Inflammatory macrophage (primary cell): ENCODE results near the gene PRKN.

Experiments
- DNase-seq, 2 donors: peaks; one replicate each; pipeline ENCODE4 v3.0.0-alpha.2; 2020 to 2022

Gene PRKN

DNA sequence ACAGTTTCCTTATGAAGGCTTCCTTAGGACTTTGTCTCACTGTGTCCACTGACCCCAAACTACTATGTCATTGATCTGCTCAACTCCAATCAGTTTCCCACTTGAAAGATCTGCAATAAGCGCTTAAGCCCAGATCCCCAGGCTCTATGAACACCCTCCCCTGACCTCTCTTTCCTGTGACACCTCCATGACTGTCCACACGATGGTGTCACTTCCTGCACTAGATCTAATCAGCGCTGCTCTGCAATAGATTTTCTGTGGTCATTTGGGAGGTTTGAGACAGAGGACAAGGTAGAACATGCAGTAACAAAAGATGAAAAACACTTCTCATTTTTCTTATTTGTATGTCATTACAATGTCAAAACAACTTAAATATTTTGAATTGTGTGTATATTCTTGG lies 1149.1 kb downstream of the PRKN start:
- DNase-seq = no peak

DNA sequence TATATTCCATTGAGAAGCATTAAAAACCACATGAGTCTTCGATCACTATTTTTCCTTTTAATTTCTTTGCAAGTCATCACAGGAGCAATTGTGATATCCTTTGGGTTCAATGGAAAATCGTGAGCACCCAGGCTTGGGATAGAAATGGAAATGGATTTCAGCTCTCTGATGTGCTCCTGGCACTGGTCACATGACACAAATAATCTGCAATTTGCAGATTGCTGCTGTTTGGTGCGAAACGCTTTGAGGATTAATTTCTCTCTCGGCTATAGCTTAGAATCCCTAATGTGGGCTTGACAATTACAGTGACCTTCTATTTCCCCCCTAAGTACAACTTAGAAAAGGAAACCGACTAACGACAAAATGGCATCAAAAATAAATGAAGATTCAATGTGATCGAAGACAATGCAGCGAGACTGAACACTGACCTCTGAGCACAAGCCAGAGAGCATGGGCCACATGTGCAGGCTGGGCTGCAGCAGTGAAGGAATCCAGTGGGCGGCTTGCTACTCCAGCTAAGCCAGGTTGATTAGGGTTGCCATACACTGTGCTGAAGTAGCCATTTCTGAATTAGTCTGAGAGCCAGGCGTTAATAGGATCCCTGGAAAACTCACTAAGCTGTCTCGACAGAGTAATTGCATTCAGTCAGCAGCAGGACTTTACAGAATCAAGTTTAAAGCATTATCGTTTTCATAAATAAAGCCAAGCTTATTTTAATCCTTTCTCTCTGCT lies 1151.9 kb downstream of the PRKN start:
- DNase-seq = no peak

DNA sequence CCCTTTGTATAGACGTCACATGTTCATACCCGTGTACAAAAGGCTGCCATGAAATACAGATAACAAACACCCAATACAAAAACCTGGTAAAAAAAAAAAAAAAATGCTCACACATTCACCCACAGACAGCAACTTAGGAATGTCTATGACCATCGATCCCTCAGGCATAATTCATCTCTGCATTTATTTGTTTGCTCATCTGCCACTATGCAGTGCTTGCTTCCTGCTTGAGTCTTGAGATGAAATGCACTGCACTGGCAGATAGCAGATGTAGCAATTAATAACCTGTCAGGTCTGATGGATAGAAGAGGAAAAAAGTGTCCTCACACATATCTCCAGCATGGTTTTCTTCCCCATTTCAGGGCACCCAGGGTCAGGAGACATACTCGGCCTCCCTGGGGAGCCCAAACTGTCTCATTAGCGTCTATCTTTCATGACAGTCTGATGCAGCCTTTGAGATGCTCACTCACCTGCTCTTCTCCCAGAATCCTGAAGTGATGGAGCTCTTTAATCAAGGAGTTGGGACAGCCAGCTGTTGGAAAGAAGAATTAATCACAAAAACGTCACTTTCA lies 1158.6 kb downstream of the PRKN start:
- no peak for DNase-seq

DNA sequence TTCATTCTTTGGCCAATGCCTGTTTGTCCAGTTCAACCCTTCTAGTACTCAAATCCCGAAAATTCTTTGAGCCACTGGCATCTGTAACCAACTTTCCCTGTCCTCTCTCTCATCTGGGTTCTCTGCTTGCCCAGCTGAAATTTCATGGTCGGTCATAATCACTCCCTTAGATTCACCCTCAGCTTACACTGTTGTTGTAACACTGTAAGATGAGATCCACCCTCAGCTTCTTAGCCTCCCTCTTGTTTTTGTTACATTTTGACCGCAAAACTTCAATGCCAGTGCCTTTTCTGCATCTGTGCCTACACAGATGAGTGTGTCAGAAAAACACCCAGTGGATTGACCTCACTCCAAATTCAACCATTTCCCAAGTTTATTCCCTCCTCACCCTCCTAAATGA lies 1162.6 kb downstream of the PRKN start:
- DNase-seq = no peak

DNA sequence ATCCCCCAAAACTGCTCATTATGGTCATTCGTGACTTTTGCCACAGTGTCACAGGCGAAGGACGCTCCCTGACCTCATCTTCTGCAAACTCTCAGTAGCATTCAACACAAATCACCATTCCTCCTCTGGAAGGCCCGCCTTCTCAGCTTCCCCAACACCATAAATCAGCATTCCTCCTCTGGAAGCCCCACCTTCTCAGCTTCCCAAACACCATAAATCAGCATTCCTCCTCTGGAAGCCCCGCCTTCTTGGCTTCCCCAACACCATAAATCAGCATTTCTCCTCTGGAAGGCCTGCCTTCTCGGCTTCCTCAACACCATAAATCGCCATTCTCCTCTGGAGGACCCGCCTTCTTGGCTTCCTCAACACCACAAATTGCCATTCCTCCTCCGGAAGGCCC lies 1165.7 kb downstream of the PRKN start:
- DNase-seq = no peak

DNA sequence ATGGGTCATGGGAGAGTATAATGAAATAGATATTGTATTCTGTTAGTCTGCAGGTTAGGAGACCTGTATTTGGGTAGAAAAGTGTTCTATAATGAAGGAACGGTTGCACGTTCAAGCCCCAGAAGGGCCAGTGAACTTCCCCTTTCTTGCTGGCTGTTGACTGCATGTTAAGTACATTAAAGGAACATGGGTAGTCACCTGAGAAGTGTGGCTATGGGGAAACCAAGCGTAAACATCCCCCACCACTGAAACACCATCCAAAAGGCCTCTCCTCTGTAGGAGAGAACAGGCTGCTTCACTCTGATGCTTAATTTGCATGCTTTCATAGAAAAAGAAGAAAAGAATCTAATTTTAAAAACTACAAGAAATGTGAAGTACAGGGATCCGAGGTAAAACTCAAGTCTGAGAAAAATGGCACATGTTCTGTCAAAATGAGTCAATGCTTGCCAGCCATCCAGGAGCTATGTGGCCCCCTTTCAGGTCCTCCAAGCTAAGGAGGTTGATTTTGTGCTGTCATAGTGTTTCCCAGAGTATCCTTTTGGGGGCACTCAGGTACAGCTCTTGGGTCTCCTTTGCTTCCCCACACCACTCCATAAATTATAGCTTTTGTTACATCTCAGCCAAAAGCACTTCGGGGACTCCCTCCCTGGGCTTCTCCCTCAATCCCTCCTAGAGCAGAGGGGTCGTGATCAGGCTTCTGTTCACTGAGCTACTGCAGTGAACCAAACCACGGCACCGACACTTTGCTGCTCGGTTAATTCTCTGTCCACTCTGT lies 1170.0 kb downstream of the PRKN start:
- no peak for DNase-seq

DNA sequence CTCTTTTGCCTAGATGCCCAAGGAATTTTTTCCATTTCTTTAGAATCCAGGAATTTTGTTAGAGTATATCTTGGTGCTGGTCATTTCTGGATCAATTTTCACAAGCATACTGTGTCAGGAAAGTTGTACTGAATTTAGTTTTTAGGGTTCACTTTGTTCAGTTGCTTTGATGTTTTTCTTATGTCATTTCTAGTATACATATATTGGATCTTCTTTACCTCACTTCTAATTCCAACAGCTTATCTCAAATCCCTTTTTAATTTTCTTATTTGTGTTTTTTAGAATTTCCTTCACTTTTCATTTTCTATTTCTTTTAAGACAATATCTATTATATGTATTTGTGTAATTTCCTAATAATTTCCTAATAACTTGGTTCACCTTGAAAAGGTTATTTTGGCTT lies 1172.7 kb downstream of the PRKN start:
- no peak for DNase-seq

DNA sequence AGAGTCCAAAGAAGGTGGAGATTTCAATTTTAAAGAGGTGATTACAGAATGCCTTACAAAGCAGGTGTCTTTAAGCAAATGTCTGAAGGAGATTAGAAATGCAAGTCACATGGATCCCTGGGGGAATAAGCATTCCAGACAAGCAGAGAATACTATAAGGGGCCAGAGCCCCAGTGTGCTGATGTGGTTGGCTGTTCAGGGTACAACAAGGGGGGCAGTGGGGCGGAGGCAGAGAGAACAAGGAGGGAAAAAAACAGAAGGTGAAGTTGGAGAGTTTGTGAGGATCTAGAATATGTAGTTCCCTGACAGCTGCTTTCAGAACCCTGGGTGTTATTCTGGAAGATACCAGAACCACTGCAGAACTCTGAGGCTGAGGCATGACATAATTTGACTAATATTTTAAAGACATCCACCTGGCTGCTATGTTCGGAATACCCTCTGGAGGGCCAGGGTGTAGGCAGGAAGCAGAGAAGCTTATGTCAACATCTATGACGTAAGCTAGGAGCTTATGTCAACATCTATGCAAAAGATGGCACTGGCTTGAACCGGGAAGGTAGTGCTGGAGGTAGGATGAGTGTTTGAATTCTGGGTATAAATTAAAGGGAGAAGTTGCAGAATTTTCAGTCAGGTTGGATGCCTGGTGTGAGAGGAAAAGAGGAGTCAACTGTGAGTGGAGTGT lies 1177.5 kb downstream of the PRKN start:
- no peak for DNase-seq

DNA sequence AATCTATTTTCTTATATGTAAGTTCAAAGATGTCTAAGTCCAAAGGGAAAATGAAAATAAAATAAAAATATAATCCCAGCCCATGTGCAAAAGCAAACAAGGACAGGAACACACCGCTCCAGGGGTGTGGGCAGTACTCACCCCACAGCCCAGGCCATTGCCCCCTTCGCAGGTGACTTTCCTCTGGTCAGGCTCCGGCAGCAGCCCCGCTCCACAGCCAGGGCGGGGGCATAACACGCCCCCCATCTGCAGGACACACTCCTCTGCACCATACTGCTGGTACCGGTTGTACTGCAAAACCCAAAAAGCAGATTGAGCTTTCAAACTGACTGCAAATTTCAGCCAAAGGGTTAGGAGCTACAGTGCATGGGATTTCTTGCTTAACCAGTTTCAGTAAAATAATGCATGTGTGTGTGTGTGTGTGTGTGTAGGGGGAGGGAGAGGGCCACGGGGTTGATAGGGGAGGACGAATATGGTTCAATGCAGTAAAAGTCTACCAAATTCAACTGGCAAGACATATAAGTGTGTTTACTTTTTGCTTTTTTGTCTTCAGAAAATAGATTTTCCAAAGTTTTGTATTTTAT lies 1178.8 kb downstream of the PRKN start:
- DNase-seq = no peak

DNA sequence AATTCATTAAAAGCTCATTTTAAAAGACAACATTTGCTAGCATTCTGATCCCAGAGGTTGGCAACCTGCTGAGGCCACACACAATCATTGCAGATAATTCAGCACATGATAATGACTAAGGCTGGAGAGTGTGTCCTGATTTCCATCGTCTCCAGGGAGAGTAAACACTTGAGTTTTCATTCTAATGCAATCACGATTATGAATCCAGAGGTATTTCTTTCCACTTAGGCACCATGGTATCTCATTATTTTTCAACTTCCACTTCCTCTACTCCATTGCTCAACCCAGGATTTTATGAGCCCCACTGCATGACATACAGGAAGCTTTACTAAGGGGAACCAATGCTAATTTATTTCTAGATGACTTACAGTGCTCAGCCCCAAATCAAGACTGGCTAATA lies 1179.9 kb downstream of the PRKN start:
- peak in 1 of 2 donors; percentile 3 for DNase-seq

DNA sequence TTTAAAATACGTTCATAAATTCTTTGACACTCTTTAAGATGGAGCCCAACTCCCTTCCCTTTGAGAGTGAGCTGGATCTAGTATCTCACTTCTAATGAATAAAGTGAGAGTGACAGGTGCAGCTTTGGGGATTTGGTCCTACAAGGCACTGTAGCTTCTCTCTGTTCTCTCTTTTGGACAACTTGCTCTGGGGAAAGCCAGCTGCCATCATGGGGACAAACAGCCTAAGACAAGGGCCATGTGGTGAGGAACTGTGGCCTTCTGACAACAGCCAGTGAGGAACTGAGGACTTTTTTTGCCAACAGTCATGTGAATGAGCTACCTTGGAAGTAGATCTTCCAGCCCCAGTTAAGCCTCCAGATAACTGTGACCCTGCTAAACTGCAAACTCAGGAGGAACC lies 1180.9 kb downstream of the PRKN start:
- no peak for DNase-seq

DNA sequence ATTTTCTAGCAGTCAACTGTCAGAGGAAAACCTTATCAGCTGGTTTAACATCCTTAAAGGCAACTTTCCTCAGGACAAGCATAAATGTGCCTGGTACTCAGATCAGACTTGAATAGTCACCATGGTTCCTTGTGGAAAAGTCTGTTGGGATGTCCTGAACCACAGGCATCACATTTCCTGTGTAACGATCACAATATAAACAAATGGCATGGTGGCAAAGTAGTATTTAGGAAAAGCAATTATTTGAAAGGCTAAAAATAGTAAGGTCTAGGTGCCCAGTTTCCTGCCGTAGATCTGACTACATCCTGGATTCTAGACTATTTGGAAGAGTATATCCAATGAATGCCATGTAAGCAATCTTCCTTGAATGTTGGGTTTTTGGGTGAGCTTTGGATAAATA lies 1181.8 kb downstream of the PRKN start:
- no peak for DNase-seq

DNA sequence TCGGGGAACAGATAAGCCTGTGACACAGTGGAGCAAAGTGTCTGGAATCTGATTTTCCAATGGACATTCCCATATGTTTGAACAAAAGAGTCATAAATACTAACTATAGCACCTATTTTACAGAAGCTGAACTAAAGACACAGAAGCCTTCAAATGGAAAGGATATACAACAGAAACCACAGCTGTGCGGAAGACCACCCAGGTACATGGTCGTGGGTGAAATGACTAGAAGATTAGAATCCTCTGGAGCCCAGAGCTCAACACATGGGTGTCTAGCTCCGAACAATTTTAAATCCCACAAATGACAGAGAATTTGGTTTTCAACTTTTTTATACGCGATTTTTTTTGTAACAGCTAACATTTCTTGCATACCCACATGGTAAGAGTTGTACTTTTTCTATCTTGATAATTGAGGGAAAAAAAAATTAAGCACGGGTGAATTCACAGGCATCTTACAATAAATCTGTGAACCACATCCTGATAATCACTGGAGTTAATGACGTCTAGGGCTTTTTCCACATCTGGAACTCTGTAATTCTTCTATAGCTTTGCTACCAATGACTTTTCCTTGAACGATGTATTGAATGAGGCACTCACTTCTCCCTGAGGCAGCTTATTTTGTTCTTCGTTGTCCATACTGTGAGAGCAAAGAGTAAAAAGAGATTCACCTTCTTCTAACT lies 1182.6 kb downstream of the PRKN start:
- DNase-seq = no peak

DNA sequence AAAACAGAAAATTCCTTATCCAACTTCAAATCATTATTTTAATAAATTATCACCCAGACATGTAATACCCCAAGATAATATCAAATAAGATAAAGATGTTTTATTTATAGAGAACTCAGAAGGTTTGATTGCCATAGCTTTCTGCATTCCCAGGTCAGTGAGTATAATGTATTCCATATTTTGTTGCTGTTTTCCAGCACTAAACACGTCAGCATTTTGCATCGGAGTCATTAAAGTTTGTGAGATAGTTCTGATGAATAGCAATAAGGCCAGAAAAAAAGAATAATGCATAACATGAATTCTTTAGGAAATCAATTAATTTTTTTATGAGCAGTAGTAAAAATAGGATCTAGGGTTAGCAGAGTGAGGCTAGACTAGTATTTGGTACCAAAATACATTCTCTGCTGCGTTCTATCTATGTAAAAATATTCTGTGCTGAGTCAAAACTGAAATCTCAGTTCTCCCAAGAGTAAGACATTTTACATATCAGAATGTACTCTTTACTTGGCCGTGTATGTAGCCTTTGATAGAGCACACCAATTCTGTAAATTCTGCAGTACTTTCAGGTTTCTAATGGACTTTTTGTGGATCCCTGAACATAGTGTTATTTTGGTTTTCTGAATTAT lies 1183.8 kb downstream of the PRKN start:
- no peak for DNase-seq

DNA sequence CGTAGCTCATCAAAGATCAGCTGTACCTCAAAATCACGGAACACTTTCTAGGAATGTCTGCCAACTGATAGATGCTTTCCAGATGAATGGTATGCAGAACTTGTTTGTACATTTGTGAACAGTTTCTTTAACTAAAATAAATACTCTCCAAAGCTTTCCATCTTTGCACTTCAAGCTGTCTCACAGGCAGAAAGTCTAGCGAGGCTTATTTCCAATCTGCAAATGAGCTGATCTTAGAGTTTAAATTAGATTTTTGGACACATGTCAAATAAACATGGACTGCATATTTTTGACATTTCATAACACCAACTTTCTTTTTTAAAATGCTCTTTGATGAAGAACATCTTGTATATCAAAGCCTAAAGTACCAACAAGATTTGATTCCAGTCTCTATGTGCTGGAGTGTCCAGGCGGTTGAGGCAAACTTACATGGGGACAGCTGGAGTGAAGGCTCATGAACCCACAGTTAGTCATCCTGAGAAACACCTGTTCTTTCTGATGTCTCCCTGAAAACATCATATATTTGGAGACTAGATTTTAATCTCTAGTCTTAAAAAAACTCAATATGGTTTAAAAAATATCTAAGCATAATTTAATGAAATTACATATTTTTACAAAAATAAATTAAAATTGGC lies 1185.1 kb downstream of the PRKN start:
- DNase-seq = no peak

DNA sequence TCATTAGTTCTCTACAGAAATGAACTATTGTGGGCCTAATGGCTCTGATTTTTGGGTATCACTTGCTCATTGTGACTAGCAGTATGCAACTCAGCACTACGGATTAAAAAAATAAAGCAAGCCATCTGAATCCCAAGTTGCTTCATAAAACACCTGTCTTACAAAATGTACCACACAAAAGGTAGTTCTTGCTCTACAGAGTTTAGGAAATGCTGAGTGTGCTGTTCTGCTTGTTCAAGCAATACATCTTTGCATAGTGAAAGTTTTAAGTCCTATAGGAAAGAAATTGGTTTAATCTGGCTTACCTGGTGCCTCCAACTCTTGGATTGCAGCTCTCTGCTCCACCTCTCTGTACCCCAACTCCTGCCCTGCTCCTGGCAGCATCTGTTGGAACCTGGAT lies 1187.0 kb downstream of the PRKN start:
- no peak for DNase-seq

DNA sequence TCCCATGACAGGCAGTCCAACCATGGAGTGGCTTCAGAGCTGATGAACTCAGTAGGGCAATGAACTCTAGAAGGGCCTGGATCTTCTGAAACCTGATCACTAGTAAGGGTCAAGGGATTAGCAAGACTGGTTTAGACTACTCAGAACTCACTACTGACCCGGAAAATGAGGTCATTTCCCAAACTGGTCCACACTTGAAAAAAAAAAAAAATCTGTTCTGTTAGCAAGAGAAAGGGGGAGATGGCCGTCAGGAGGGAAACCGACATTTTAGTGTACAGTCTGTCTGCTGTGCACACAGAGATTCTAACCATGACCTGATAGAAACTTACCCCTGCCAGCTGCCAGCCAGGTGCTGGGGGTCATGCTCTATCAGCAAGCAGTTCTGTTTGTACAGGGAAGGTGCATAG lies 1191.3 kb downstream of the PRKN start:
- DNase-seq = no peak

DNA sequence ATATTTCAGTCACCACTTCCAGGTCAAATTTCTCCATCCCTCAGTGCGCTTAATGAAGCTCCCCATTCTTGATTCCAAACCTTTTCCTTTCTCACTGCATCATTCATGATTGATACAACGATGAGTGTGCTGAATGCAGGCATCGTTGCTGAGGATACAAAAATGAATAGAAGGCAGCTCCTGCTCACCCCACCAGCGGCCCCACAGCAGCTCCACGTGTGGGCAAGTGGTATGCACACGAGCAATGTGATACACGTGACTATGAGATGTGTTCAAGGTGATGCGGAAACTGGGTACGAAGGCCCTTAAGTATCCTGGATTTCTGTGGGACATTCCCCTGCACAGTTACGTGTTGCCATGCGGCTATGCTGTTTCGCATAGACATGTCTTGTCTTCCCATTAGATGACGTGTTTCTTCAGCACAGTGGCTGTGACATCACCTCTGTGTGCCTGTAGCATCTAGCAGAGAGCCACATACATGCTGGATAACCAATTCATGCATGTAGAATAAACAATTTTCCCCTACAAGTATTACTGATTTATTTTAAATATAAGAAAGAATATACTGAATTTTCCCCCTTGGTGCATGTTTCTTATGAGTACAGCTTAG lies 1193.2 kb downstream of the PRKN start:
- DNase-seq = no peak

DNA sequence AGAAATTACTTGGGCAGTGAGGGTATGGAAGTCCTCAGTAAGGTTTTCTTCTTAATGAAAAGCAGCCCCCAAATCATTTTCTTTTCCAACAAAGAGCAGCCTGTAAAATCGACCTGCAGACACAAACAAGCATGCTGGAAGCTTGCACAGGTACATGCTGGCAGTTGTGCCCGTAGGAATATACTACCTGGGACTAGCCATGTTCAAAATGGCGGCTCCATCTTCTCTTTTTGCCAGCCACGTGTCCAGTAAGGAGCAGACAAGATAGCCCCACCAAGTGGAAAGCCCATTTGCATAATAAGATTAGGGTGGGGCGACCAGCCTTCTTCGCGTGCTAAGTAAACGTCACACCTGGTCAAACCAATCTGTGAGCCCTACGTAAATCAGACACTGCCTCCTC lies 1194.3 kb downstream of the PRKN start:
- DNase-seq = no peak

DNA sequence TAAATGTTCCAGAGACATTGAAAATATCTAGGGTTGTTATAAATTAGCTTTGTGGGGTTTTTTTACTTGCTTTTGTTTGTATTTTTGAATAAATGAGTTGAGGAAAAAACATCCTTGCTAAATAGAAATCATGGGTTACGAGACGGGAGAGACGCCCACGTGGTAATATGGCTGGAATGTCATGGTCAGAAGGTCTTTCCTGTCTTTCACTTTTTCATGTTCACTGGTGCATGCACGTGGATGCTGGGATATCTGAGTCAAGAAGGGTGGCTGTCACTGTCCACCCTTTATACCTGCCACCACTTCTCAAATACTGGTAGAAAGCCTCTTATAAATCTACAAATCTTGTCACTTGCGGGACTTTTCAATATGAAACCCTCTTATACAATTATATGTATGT lies 1195.0 kb downstream of the PRKN start:
- DNase-seq = no peak

DNA sequence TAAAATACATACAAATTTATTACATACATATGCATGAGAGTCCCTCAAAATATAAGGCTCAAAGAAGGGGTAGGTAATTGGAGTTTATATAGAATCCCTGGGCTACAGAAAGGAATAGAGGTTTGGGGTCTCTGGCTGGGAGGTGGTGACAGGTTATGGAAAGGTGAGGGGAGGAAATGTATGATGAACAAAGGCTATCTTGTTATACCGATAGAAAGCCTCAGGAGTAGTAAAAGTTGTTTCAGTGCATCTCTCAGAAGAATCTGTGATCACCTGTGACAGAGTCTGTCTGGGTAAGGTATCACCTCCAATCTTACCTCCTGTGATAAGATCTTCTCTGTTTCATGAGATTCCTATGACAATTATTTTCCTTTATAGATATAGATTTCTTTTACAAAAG lies 1200.8 kb downstream of the PRKN start:
- DNase-seq = no peak
